Activated CD8-positive, alpha-beta memory T cell treated with anti-CD3 and anti-CD28 coated beads, Interleukin-2, amount 10 ng/mL, durations not matched to agents 7 days and 5 days (primary cell): ENCODE data around the gene DENND5A. TPM values are rescaled to one million over a fixed set of nuclear protein-coding genes. Genes with fewer than 3 reads are reported as not detected.
"Not testable (repeated sequence)": the region's sequence is repeated elsewhere in the genome, so short reads cannot be mapped to it uniquely, and the experiment has no call there.

Experiments
- ATAC-seq: fragments of 150-1000 bp; cut with Tn5 transposase; one replicate; pipeline ENCODE4 v1.10.0; 2021; ENCODE audit warnings: moderate library complexity
- CTCF ChIA-PET: fragments of 350-600 bp; sonication (Branson Sonifier 250); formaldehyde crosslinking; loops from one replicate; lab custom pipeline; 2021; ENCODE audit warnings: antibody characterized with exemption; lab: Charles Lee
- DNase-seq: peaks from one replicate; pipeline ENCODE4 v3.0.0-alpha.2; 2020
- H3K27ac Mint-ChIP-seq: one replicate; pipeline ENCODE4 v1.8.0; 2021; ENCODE audit warnings: mild to moderate bottlenecking, mixed read lengths
- H3K27me3 Mint-ChIP-seq: one replicate; pipeline ENCODE4 v1.8.0; 2021; ENCODE audit warnings: mixed read lengths
- H3K36me3 Mint-ChIP-seq: one replicate; pipeline ENCODE4 v1.8.0; 2021; ENCODE audit warnings: mild to moderate bottlenecking, mixed read lengths
- H3K4me1 Mint-ChIP-seq: one replicate; pipeline ENCODE4 v1.8.0; 2021; ENCODE audit warnings: mixed read lengths
- H3K4me3 Mint-ChIP-seq: one replicate; pipeline ENCODE4 v1.8.0; 2021; ENCODE audit warnings: mild to moderate bottlenecking, moderate library complexity, mixed read lengths
- H3K9me3 Mint-ChIP-seq: one replicate; pipeline ENCODE4 v1.8.0; 2022; ENCODE audit warnings: low read depth, mixed read lengths
- total RNA-seq, 2 experiments: library from RNA; stranded (reverse); gene quantifications; one replicate each; pipeline ENCODE4 v1.2.3, GENCODE V29; 2021

Gene DENND5A
- total RNA-seq, 2 experiments from 2014 or later, result 15.9 to 19.0 TPM

GRCh38 chr11:9220853-9221252, 44.3 kb downstream of the DENND5A start:
- H3K36me3 Mint-ChIP-seq, H3K4me3 Mint-ChIP-seq, H3K9me3 Mint-ChIP-seq, H3K4me1 Mint-ChIP-seq, H3K27me3 Mint-ChIP-seq, CTCF ChIA-PET, H3K27ac Mint-ChIP-seq, ATAC-seq, DNase-seq: not testable (repeated sequence)

GRCh38 chr11:9219572-9219971, 45.6 kb downstream of the DENND5A start:
- CTCF ChIA-PET, result interaction anchor here (0.9 kb wide), 1 partner anchor 16 kb away, joined by 3 read pairs; no protein-coding TSS in a partner anchor
- no peak for DNase-seq
- H3K4me3 Mint-ChIP-seq, result no peak overlapping the region
- H3K4me1 Mint-ChIP-seq, result peaks cover 7% of the 10 kb centered on the region
- no peak for ATAC-seq
- H3K9me3 Mint-ChIP-seq, result no peaks in the 10 kb centered on the region
- H3K27ac Mint-ChIP-seq, result no peak overlapping the region
- no peaks in the 10 kb centered on the region for H3K36me3 Mint-ChIP-seq
- no peaks in the 10 kb centered on the region for H3K27me3 Mint-ChIP-seq

- no peak for DNase-seq
- H3K27ac Mint-ChIP-seq, result no peak overlapping the region
- peaks cover 10% of the 10 kb centered on the region for H3K4me1 Mint-ChIP-seq
- no peaks in the 10 kb centered on the region for H3K27me3 Mint-ChIP-seq
- H3K36me3 Mint-ChIP-seq, result no peaks in the 10 kb centered on the region
- H3K4me3 Mint-ChIP-seq, result no peak overlapping the region
- ATAC-seq, result no peak
- H3K9me3 Mint-ChIP-seq, result no peaks in the 10 kb centered on the region
- CTCF ChIA-PET, result no interaction called here
Measured at GRCh38 chr11:9219115-9219514, 46.0 kb downstream of the DENND5A start.

- H3K9me3 Mint-ChIP-seq, result no peaks in the 10 kb centered on the region
Measured at GRCh38 chr11:9214765-9215164, 50.4 kb downstream of the DENND5A start.

GRCh38 chr11:9211322-9211721, 53.8 kb downstream of the DENND5A start:
- Mint-ChIP-seq H3K27ac (no peak overlapping the region), H3K4me3 (no peak overlapping the region), H3K36me3 (no peaks in the 10 kb centered on the region), H3K4me1 (peaks cover 47% of the 10 kb centered on the region), H3K9me3 (no peaks in the 10 kb centered on the region), H3K27me3 (no peaks in the 10 kb centered on the region)
- CTCF ChIA-PET, result no interaction called here
- no peak for DNase-seq
- no peak for ATAC-seq

More at GRCh38 chr11:9214765-9215164, 50.4 kb downstream of the DENND5A start:
- Mint-ChIP-seq H3K36me3 (no peaks in the 10 kb centered on the region), H3K4me3 (no peak overlapping the region), H3K4me1 (peaks cover 28% of the 10 kb centered on the region), H3K27ac (no peak overlapping the region), H3K27me3 (no peaks in the 10 kb centered on the region)
- CTCF ChIA-PET, result interaction anchor here (0.9 kb wide), 1 partner anchor 77 kb away, joined by 3 read pairs; no protein-coding TSS in a partner anchor
- ATAC-seq (no peak), DNase-seq (no peak)

GRCh38 chr11:9210922-9211320, 54.2 kb downstream of the DENND5A start:
- DNase-seq (no peak), ATAC-seq (no peak)
- Mint-ChIP-seq H3K9me3 (no peaks in the 10 kb centered on the region), H3K4me3 (no peak overlapping the region), H3K27me3 (no peaks in the 10 kb centered on the region), H3K27ac (no peak overlapping the region), H3K36me3 (no peaks in the 10 kb centered on the region), H3K4me1 (peaks cover 47% of the 10 kb centered on the region)
- CTCF ChIA-PET, result no interaction called here

- no peaks in the 10 kb centered on the region for H3K36me3 Mint-ChIP-seq
- no peak overlapping the region for H3K4me3 Mint-ChIP-seq
- peaks cover 45% of the 10 kb centered on the region for H3K4me1 Mint-ChIP-seq
- no peak for ATAC-seq
- DNase-seq, result no peak
- CTCF ChIA-PET, result no interaction called here
- H3K9me3 Mint-ChIP-seq, result no peaks in the 10 kb centered on the region
- no peaks in the 10 kb centered on the region for H3K27me3 Mint-ChIP-seq
- H3K27ac Mint-ChIP-seq, result no peak overlapping the region
Measured at GRCh38 chr11:9210224-9210921, 54.8 kb downstream of the DENND5A start.

GRCh38 chr11:9209604-9210003, 55.5 kb downstream of the DENND5A start:
- H3K36me3 Mint-ChIP-seq, H3K9me3 Mint-ChIP-seq, H3K27ac Mint-ChIP-seq, H3K27me3 Mint-ChIP-seq, ATAC-seq, H3K4me3 Mint-ChIP-seq, CTCF ChIA-PET, DNase-seq: not testable (repeated sequence)
- peaks cover 39% of the 10 kb centered on the region for H3K4me1 Mint-ChIP-seq

- no peaks in the 10 kb centered on the region for H3K36me3 Mint-ChIP-seq
- DNase-seq, result no peak
- H3K27ac Mint-ChIP-seq, result no peak overlapping the region
- ATAC-seq, result peak; percentile 20
- H3K9me3 Mint-ChIP-seq, result no peaks in the 10 kb centered on the region
- no peak overlapping the region for H3K4me3 Mint-ChIP-seq
- H3K4me1 Mint-ChIP-seq, result peaks cover 37% of the 10 kb centered on the region
- H3K27me3 Mint-ChIP-seq, result no peaks in the 10 kb centered on the region
- CTCF ChIA-PET, result interaction anchor here (0.7 kb wide), 1 partner anchor 13 kb away, joined by 4 read pairs; no protein-coding TSS in a partner anchor
Measured at GRCh38 chr11:9208726-9209501, 56.2 kb downstream of the DENND5A start.

GRCh38 chr11:9207229-9207628, 57.9 kb downstream of the DENND5A start:
- Mint-ChIP-seq H3K36me3 (no peaks in the 10 kb centered on the region), H3K27ac (no peak overlapping the region), H3K27me3 (no peaks in the 10 kb centered on the region), H3K4me1 (peaks cover 37% of the 10 kb centered on the region), H3K9me3 (no peaks in the 10 kb centered on the region), H3K4me3 (no peak overlapping the region)
- ATAC-seq (no peak), DNase-seq (no peak)
- CTCF ChIA-PET, result no interaction called here

GRCh38 chr11:9206496-9206895, 58.7 kb downstream of the DENND5A start:
- Mint-ChIP-seq H3K4me3 (no peak overlapping the region), H3K27me3 (no peaks in the 10 kb centered on the region), H3K4me1 (peaks cover 40% of the 10 kb centered on the region), H3K36me3 (no peaks in the 10 kb centered on the region), H3K9me3 (no peaks in the 10 kb centered on the region), H3K27ac (no peak overlapping the region)
- CTCF ChIA-PET, result no interaction called here
- DNase-seq (no peak), ATAC-seq (no peak)

GRCh38 chr11:9203691-9204311, 61.3 kb downstream of the DENND5A start:
- Mint-ChIP-seq H3K27ac (no peak overlapping the region), H3K4me1 (peaks cover 14% of the 10 kb centered on the region), H3K9me3 (no peaks in the 10 kb centered on the region), H3K36me3 (no peaks in the 10 kb centered on the region), H3K4me3 (no peak overlapping the region), H3K27me3 (no peaks in the 10 kb centered on the region)
- ATAC-seq, result no peak
- no peak for DNase-seq
- CTCF ChIA-PET, result interaction anchor here (0.6 to 2.0 kb wide), 3 partner anchors 16 to 303 kb away, joined by 3 to 5 read pairs (median 3); no protein-coding TSS in a partner anchor

GRCh38 chr11:9201372-9202162, 63.6 kb downstream of the DENND5A start:
- Mint-ChIP-seq H3K27ac (no peak overlapping the region), H3K27me3 (no peaks in the 10 kb centered on the region), H3K4me1 (peaks cover 6% of the 10 kb centered on the region), H3K9me3 (no peaks in the 10 kb centered on the region), H3K36me3 (no peaks in the 10 kb centered on the region), H3K4me3 (no peak overlapping the region)
- DNase-seq (no peak), ATAC-seq (peak; percentile 36)
- CTCF ChIA-PET, result no interaction called here
